Suppressor macrophage (primary cell): ENCODE measurements around the gene PTCH1.

Source experiments
- DNase-seq, 4 experiments: peaks; one replicate each; pipeline ENCODE4 v3.0.0-alpha.2; 2020 to 2022

PTCH1 gene

DNA sequence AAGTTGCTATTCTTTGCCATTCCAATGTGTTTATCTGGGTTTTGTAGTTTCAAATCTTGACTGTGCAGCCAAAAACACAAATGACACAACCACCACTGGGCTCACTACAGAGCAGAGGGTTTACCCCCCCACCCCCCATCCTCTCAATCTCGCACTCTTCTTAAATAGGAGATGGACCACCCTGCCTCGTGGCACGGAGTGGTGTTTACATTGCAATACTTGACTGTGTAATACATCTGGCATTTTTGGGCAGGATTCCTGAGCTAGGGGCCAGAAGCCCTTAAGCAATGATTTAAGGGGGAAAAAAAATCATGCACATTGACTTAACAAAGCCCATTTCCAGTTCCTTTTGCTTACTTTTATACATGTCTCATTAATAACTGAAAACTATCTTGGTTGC, 19.0 kb downstream of the PTCH1 start:
- no peak for DNase-seq

DNA sequence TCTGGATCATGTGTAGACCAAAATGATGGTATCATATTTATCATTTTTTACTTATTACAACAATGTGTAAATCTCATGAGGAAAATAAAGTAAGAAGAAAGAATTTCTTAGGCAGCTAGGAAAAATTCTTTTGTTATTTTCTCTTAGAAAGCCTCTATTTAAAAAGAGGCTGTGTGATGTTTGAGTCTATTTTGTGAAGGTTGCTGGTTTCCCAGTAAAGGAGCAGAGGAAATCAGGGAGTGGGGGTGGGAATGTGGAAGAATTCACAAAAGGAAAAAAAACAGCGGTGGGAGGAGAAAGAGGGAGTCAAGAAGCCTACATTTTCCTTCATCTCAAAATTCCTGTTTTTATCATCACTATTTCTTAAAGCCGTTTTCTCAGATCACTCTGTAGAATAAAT, 20.1 kb downstream of the PTCH1 start:
- DNase-seq: no peak

DNA sequence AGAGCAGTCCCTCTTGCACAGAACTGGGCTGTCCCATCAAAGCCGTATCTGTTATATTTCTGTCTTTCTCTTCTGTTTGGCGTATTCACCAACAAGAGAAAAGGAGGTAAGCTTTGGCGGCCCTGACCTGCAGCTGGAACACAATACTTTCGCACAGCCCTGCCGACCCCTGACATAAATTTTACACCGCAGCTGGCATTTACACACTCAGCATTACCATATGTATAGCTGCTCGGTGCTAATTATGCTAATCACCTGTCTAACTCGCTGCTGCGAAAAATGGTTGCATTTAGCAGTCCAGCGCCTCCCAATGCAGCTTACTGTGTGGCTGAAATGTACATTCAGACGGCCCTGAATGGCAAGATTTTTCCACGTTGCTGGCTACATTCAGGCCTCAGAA, 20.8 kb downstream of the PTCH1 start:
- DNase-seq: no peak

DNA sequence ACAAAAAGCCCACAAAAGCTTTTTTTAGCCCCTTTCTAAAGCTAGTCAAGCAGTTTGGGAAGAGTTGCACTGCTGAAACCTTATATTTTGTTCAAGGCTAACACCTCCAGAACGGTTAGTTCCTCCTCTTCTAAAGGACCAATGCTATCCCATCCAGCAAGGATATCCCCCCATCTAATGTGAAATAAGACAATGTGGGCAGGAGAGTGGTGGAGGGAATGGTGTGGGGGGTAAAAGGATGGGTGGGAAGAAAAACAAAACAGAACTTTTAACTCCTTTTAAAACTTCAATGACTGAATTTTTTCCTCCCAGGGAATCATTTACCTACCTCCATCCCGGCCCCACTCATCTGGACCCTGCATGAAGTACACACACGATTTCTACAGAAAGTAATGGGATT, 21.2 kb downstream of the PTCH1 start:
- DNase-seq: no peak

DNA sequence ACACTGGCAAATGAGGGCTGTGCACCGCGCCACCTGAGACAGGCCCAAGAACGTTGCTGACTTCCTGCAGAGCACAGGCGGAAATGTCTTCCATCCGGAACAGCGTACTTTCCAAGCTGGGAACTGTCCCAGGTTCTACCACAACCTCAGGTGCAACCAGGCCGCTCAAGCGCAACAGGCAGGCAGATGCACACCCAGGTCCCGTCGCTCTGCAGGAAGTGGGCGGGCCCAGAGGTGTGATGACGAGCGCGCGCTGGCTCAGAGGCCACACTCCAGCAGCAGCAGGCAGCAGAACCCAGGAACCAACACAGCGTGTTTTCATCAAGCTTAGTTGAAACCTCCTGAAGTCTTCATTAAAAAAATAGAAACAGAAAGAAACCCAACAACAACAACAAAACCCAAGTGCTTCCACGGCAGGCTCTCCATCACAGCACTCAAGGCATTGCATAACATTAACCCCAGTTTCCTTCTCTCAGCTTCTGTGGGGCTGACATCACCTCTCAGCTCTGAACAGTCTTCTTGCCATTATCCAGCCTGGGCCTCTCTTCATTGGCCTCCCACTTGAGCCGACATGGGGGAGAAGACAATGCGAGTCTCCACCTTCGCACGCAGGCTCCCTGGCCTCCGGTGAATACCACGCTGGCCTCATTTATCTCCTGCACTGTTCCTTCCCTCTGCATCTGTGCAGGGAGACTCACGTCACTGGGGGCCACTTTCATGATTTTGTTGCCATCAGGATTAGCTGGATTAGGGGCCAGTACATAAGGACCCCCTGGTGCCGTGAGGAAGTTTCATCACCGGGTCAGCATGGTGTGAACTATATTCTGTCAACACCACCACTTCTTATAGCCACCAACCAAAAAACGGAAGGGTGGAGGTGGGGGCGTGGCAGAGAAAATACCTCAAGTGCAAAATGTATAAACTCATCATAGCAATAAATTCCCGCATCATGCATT, 22.1 kb downstream of the PTCH1 start:
- DNase-seq: no peak

DNA sequence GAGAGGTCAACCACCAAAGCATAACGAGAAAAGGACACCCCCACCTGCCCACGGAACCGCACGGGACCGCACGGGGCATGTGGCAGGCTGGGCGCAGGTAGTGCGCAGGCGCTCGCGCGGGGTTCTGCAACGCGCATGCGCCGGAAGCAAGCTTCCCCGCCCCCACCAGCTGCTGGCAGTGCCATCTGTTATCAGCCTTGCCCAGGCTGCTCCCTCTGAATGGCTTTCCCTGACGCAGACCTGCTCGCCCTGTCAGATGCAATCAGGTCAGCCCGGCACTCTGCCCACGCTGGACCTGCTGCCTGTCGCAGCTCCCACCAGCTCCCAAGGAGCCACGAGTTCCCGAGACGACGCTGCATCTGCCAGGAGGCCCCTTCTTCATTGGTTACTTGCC, 22.8 kb downstream of the PTCH1 start:
- no peak for DNase-seq

DNA sequence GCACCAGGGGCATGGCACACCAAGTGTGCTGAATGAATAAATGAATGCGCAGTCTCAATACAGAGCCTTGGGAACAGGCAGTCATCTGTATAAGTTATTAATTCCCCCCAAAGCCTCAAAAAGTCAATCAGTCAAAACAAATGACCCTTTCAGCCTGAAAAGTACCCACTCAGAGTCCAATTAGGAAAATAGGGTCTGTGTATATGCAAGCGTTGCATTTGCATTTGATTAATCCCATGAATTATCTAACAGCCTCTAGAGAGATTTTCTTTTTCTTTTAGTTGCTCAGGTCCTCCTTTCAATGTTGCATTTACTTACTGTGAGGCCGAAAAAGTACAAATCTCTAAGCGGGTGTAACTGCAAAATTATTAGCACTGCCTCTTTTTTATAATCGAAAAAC, 23.4 kb downstream of the PTCH1 start:
- DNase-seq: no peak

DNA sequence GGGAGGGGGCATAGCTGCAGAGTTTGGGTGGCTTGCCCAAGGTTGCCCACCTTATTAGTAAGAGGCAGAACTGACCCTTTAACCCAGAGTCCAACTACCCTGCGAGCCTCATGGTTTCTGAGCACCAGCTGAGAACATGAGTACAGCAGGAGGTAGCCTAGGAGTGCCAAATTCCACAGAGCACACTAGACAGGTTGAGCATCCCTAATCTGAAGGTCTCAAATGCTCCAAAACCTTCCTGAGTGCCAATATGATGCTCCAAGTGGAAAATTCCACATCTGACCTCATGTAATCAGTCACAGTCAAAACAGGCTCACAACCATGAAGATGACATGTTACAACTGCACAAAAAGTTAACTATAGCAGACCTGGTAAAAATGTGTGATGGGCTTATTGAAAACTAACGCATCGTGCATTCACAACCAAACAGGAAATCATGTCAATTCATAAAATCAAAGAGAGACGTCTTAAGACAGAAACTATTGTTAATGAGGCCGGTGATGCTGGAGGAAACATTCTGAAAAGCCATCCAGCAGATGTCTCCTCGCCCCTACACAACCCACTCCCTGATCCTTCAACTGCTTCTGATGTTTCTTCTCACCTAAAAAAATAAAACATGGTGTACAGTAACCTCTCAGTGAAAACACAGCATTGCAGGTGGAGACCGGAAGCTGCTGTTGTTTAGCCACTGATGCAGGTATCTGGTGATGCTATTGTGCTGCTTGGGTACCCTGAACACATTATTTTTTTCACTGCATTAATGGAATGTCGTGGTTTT, 25.0 kb downstream of the PTCH1 start:
- no peak for DNase-seq

DNA sequence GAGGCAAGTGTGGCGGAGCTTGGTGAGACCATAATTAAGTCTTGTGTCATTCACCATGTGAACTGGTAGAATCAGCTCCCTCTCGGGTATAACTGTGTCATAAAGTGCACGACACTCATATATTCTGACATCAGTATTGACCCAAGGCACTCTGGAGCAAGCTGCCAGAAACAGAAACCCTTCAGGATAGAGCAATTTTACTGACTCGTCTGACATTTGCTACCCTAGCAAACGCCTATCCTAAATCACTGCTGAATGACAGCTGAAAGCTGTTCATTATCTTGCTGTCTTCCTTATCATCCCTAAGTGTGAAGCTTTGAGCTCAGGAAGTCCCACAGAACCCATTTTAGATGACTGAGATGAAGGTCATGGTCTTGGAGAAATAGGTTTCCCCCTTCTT, 27.8 kb downstream of the PTCH1 start:
- DNase-seq: no peak

DNA sequence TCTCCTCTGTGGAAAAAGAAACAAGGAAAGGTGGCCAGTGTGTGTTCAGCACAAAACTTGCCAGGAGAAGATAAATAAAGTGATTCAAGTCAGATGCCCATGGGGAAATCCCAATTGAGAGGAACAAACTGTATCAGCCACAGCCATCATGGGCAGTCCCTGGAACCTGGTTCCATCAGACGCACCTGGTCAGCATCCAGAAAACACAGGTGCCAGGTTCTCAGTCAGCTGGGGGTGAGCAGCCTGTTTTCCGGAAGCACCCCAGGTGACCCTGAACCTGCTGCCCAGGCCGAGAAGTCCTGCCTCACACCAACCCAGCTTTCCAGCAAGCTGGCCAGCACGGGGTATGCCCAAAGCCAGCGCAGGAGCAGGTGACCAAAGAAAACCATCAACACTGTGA, 30.5 kb downstream of the PTCH1 start:
- no peak for DNase-seq

DNA sequence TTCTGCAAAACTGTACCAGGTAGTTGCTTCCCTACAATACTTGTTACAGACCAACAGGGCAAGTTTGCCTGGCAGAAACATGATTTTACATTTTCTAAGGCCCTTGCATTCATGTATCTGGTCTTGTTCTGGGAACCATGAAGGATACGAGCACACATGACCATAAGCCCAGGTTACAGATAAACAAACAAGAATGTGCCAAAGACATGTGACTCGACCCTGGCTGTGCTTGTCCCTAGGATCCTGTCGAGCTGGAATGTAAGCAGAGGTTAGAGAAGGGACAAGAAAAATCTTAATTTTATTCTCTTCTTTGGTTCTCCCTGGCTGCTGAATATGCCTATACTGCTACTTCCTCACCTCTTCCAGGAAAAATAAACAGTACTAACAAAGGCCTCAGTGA, 32.5 kb downstream of the PTCH1 start:
- no peak for DNase-seq

DNA sequence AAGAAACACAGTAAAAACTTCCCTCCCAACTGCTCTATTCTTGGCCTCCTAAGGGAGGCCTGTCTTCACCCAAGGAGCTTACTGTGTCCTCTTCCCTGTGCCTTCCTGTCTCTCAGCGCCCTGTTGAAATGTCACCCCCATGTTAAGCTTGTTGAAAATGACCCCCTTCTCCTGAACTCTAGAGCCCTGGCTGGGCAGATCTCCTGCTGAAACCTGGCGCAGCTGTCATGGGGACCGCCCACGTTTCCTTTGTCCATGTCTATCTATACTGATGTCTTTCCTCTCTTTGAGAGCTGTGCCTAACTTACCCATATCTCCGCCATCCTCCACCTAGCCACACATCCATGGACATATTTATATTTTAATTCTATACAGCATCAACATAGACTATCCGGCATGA, 33.3 kb downstream of the PTCH1 start:
- no peak for DNase-seq

DNA sequence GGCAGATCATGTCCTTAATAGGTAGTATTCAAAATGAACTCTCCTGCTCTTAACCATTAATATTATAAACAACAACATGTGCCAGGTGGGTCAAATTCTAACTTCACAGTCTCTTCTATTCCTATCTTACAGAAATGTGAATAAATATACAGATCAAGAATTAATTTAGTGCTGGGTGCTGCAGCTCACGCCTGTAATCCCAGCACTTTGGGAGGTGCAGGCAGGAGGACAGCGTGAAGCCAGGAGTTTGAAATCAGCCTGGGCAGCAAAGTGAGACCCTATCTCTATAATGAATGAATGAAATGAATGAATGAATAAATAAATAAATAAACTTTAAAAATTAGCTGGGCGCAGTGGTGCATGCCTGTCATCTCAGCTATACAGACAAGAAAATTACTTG, 34.1 kb downstream of the PTCH1 start:
- no peak for DNase-seq

DNA sequence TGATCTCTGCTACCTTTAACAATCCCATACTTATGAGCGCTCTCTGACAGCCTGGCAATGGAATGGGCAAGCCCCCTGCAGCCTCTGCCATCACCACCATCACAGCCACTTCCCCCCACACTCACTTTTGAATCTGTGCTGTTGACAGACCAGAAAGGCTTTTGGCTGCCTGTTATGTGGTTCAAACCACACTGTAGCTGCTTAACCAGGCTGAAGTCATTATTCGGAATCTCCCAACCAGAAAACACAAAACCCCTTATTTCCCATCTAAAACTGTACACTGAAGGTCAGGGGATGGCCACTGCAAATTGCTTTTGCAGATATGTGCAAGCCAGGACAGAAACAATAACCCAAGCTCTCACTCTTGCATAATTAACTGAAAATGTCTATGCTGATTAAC, 35.8 kb downstream of the PTCH1 start:
- no peak for DNase-seq

DNA sequence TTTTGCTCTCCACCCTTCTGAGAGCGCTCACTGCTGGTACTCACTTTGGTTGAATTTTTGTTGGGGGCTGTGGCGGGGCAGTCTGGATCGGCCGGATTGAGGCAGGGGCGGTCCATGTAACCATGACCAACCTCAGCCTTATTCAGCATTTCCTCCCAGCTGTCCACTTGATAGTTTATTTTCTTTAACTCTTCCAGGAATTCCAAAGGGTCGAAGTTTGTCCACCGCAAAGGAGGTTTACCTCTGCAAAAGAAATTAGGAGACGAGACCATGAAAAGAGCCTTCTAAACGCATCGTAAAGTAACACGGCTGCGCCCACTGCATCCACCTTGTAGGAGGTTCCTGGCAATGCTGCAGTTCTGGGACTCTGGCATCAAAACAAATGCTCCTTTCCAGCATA, 36.4 kb downstream of the PTCH1 start:
- no peak for DNase-seq

DNA sequence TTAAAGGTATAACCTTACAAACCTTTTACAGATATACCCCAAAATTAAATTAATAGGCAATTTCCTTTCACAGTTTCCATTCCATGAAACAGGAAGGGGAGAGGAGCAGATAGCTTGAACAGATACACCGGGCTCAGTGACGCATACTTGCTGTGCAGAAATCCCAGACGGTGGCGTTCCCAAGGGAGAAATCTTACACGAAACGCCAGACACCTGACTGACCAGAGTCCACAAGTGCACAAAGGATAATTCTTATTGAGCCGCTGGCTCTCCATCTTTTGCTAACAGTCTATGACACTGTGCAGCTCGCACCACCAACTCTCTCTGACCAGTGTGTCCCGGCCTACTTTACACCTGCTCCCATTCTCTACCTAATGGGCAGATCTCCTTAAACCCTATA, 37.4 kb downstream of the PTCH1 start:
- DNase-seq: no peak

DNA sequence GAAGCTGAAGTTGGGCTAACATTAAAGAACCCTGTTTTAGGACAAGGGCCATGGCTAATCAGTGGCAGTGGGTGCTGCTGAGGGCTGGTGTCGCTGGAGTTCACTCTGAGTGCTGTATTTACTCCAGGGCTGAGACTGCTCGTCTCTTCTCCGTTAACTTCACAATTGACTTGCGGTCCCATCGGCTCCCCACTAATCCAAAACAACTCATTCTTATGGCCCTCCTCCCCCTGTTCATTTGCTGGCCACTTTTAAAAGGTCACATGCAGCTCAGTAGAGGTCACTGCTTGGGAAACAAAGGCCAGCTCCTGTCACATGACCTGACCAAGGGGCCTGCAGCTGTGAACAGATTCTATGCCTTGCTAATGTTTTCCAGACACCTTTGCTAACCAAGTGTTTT, 38.4 kb downstream of the PTCH1 start:
- DNase-seq: no peak

DNA sequence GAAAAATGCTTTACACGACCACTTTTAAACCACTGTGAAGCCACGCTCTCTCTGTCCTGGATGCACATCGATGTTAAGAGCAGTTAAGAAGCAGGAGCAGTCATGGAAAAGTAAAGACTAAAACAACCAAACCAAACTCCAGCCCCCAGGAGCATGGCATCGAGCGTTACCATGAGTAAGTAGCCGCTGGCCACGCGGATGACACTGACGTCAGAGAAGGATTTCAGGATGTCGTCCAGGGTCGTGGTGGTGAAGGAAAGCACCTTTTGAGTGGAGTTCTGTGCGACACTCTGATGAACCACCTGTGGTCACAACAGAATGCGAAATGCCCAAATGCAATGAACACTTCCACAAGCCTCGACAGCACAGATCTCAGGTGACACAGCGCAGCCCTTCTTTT, 38.9 kb downstream of the PTCH1 start:
- no peak for DNase-seq

DNA sequence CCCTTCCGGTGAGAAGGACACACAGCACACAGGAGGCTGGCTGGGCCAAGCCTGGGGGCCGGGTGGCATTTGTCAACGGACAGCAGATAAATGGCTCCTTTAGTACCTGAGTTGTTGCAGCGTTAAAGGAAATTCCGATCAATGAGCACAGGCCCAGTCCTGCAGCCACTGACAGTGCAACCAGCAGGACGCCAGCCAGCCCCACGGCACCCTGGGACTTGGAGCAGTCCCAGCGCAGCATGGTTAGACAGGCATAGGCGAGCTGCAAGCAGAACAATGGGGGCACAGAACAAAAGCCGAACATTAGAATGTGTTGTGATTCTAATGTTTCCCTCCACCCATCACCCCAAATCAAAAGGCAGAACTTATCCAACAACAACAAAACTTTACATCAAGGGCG, 39.3 kb downstream of the PTCH1 start:
- DNase-seq: no peak

DNA sequence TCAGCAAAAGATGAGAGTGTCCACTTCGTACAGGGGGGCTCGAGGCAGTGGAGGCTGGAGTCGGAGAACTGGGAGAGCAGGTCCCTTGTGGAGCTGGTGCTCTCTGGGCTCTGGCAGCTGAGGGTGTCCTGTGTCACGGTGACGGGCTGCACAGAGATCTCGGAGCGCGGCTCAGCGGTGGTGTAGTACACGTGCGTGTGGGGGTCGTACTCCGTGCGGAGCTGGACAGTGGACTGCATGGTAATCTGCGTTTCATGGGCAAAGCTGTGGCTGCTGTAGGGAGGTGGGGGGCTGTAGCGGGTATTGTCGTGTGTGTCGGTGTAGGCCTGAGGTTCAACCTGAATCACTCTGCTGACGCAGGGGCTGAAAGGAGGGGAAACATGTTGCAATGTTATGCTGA, 48.0 kb downstream of the PTCH1 start:
- no peak for DNase-seq

DNA sequence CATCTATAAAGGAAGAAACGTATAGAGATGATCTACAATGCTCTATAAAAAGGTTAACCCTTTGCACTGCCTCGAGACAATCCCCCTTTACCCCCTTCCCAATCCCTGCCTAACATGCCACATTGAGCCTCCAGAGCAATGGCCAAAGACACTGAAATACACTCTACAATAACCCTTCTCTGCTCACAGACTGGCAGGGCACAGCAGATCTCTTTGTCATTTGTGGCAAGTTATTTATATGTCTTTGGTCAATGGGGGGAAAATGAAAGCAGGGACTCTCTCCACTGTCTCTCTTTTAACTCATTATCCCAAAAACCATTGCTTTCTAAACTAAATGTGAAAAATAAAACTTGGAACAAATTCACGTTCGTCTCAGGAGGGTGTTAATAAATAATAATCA, 51.7 kb downstream of the PTCH1 start:
- DNase-seq: no peak

DNA sequence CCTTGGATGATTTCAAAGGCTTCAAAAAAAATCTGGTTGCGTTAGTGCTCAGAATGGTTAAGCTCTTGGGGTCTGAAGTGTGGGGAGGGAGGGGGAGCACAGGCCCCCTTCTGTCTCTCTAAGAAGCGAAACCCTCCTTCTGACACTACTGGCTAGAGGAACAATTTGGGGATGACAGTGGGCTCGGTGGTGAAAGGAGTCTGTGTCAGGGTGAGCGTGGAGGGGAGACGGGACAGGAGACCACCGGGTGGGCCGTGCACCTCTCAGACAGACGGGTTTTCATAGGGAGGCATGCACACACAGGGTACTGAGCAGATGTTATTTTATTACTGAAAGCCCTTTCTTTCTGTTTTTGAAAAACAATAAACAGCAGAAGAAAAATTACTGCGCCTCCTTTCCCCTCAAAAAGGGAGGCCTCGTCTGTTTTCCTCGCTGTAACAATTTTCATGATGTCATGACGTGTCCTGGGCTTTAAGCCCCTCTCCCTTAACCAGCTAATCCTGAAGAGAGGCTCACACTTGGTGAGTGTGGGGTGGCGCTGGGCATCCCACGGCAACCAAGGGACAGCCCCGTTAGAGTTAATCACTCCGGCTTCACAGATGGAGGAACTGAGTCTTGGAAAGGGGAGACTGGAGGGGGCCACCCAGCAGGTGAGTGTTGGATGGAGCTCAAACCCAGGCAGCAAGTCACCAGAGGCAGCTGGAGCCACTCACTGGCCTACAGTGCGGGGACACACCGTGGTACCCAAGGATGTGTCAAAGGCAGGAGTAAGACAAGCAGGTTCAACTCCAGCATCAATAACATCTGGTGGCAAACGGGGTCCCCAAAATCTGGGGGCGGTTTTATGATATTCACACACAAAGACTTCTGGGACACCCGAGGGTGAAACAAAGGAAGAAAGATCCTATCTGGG, 53.4 kb downstream of the PTCH1 start:
- DNase-seq: no peak
